Pancreas (tissue), 10 donors: Measurements from ENCODE around the gene DNM3. TPM values are rescaled to one million over a fixed set of nuclear protein-coding genes. Genes with fewer than 3 reads are reported as not detected.

Experiments used
- ATAC-seq, 4 donors: fragments of 200-7000 bp; cut with Tn5 transposase; one replicate each; pipeline versions ENCODE4 v1.8.0 to v1.9.1; 2020; ENCODE audit warnings: mild to moderate bottlenecking in 4 of 4, moderate library complexity in 4 of 4
- DNase-seq, 6 donors: peaks; one replicate each; pipeline ENCODE4 v3.0.0-alpha.2; 2020
- FAIRE-seq: peaks from 2 replicates; lab custom pipeline; 2012; peaks lifted over from hg19 to GRCh38; lab: Jason Lieb, UNC
- H3K27ac ChIP-seq, 4 donors: fragments of 200-600 bp; sonication (generic); 1 replicate in 3 of 4; 2 replicates in 1 of 4; pipeline versions ENCODE4 v1.5.0 to v1.8.0; 2020
- H3K27me3 ChIP-seq, 4 donors: fragments of 200-600 bp; one replicate each; pipeline ENCODE4 v1.8.0; 2021
- H3K36me3 ChIP-seq, 3 donors: fragments of 200-600 bp; sonication (generic) in 1 of 3; one replicate each; pipeline versions ENCODE4 v1.5.0 to v1.8.0; 2020 to 2021
- H3K4me1 ChIP-seq, 3 donors: fragments of 200-600 bp; one replicate each; pipeline ENCODE4 v1.8.0; 2021
- H3K4me3 ChIP-seq, 4 donors: fragments of 200-600 bp; sonication (generic) in 2 of 4; one replicate each; pipeline versions ENCODE4 v1.5.0 to v1.8.0; 2020 to 2021
- H3K9me3 ChIP-seq, 4 donors: fragments of 200-600 bp; one replicate each; pipeline ENCODE4 v1.8.0; 2021
- CTCF ChIP-seq, 4 donors: fragments of 200-600 bp; sonication (generic) in 3 of 4; IDR thresholded peaks; one replicate each; pipeline versions ENCODE4 v1.5.0 to v1.8.0; 2021; ENCODE audit warnings: antibody characterized with exemption in 4 of 4
- WGBS, 2 donors: extraction: QIAGEN DNeasy Blood & Tissue Kit; methylation state at CpG; one replicate each; pipeline ENCODE4 v1.1.7; 2013; 5-methylcytosine and 5-hydroxymethylcytosine counted together
- intact Hi-C, 3 donors: fragments of 100-400 bp; cut with DNase I; formaldehyde crosslinking; loops; one replicate each; pipeline versions ENCODE4 v1.11.1 to v1.14.2; 2022
- polyA plus RNA-seq, 2 donors: library from polyadenylated mRNA; stranded (reverse); fragments of 200-250 nt; gene quantifications; one replicate each; pipeline ENCODE4 v1.2.3, GENCODE V29; 2013
- total RNA-seq, 6 donors: library from RNA; stranded (reverse); fragmentation: NEBNext Ultra II Directional in 4 of 6; extraction: Animal tissue kit (Norgen Biotek cat#: 25700) in 4 of 6; gene quantifications; one replicate each; pipeline versions ENCODE4 v1.2.1 to v1.2.4, GENCODE V29; 2021 to 2023
- donor health status: healthy with polysubstance abuse.
- donor health status: DM: no; HTN: no; CAD: no; lungs with moderate emphysema.
- donor health status: DM: no; HTN: no; CAD: no.
- donor health status: control.
- donor health status: control.
- donor health status: Bipolar disorder and iron deficiency.
- donor health status: DM: yes; HTN: yes; CAD: no.
- donor health status: DM: no; HTN: no; CAD: no.
- donor health status: DM: no; HTN: no; CAD: no.
- donor health status: DM: yes; HTN: yes; CAD: no.

DNM3 gene
- total and polyA plus RNA-seq, 8 donors: 0.40 to 1.3 (median 0.78) TPM

- TF ChIP-seq CTCF (IDR thresholded peaks at IDR 0.05): no peak
- Histone ChIP-seq H3K27ac (no peak overlapping the region), H3K4me1 (no peaks in the 10 kb centered on the region), H3K36me3 (no peaks in the 10 kb centered on the region), H3K9me3 (no peaks in the 10 kb centered on the region), H3K4me3 (no peak overlapping the region), H3K27me3 (no peaks in the 10 kb centered on the region)
- no peak for FAIRE-seq
- ATAC-seq: no peak
- DNase-seq: no peak
- WGBS, 2 donors: 74 to 79% methylated on average over 4 of the region's 4 CpGs
- intact Hi-C loops: no loop called here
Observed at GRCh38 chr1:171954361-171954760, 113.1 kb downstream of the DNM3 start.

- no peak for FAIRE-seq
- intact Hi-C loops: no loop called here
- Histone ChIP-seq H3K4me1 (no peaks in the 10 kb centered on the region), H3K9me3 (no peaks in the 10 kb centered on the region), H3K4me3 (no peak overlapping the region), H3K36me3 (no peaks in the 10 kb centered on the region), H3K27me3 (no peaks in the 10 kb centered on the region), H3K27ac (no peak overlapping the region)
- no peak for ATAC-seq
- TF ChIP-seq CTCF (IDR thresholded peaks at IDR 0.05): no peak
- no peak for DNase-seq
- WGBS, 2 donors: 81 to 89% methylated on average over 1 of the region's 1 CpG
Observed at GRCh38 chr1:171961861-171962260, 120.6 kb downstream of the DNM3 start.

GRCh38 chr1:171963762-171964161, 122.5 kb downstream of the DNM3 start:
- WGBS, 2 donors: 65 to 81% methylated on average over 1 of the region's 1 CpG
- ATAC-seq: no peak
- no peaks in the 10 kb centered on the region for H3K36me3 ChIP-seq
- H3K27me3 ChIP-seq: no peaks in the 10 kb centered on the region
- no peaks in the 10 kb centered on the region for H3K4me1 ChIP-seq
- intact Hi-C loops: no loop called here
- FAIRE-seq: no peak
- H3K27ac ChIP-seq: no peak overlapping the region
- TF ChIP-seq CTCF (IDR thresholded peaks at IDR 0.05): no peak
- no peaks in the 10 kb centered on the region for H3K9me3 ChIP-seq
- DNase-seq: no peak
- H3K4me3 ChIP-seq: no peak overlapping the region

- no peaks in the 10 kb centered on the region for H3K4me1 ChIP-seq
- H3K9me3 ChIP-seq: no peaks in the 10 kb centered on the region
- no peak overlapping the region for H3K27ac ChIP-seq
- intact Hi-C loops: no loop called here
- ATAC-seq (no peak), FAIRE-seq (no peak), DNase-seq (no peak)
- no peaks in the 10 kb centered on the region for H3K27me3 ChIP-seq
- no peak overlapping the region for H3K4me3 ChIP-seq
- H3K36me3 ChIP-seq: no peaks in the 10 kb centered on the region
- 87 to 91% methylated on average over 2 of the region's 2 CpGs for WGBS, 2 donors
- no peak for TF ChIP-seq CTCF (IDR thresholded peaks at IDR 0.05)
Observed at GRCh38 chr1:171965777-171966176, 124.5 kb downstream of the DNM3 start.

- no peak for ATAC-seq
- TF ChIP-seq CTCF (IDR thresholded peaks at IDR 0.05): no peak
Observed at GRCh38 chr1:171966426-171967220, 125.3 kb downstream of the DNM3 start.

More at GRCh38 chr1:171966426-171967220, 125.3 kb downstream of the DNM3 start:
- 69% methylated on average over 3 of the region's 3 CpGs for WGBS, 2 donors
- intact Hi-C loops: no loop called here
- Histone ChIP-seq H3K27ac (no peak overlapping the region), H3K4me3 (no peak overlapping the region), H3K9me3 (no peaks in the 10 kb centered on the region), H3K36me3 (no peaks in the 10 kb centered on the region), H3K4me1 (no peaks in the 10 kb centered on the region), H3K27me3 (no peaks in the 10 kb centered on the region)
- FAIRE-seq: no peak
- DNase-seq: no peak
